ENCODE results near the gene GNAS. TPM values are rescaled to one million over a fixed set of nuclear protein-coding genes. Genes with fewer than 3 reads are reported as not detected.

The GNAS gene
- total and polyA plus RNA-seq, 10 of the 15 experiments (the other 5 are each of a cell fraction or from before 2014, with no cell fraction given), result 209 to 950 (median 394) TPM

GRCh38 chr20:58910473-58910872 is 58.0 kb downstream of the GNAS start:
- Histone ChIP-seq H3K4me3 (no peak overlapping the region), H3K27ac (ENCODE audit: control insufficient read depth, insufficient read depth) (no peak overlapping the region), H3K9ac (ENCODE audit: control insufficient read depth, insufficient read depth, low read length) (no peak overlapping the region), H3K4me2 (ENCODE audit: control insufficient read depth, insufficient read depth) (no peak overlapping the region), H3K36me3 (ENCODE audit: control insufficient read depth in 2 of 2, insufficient read depth in 2 of 2, low read length in 1 of 2) (peaks cover 20 to 38% of the 10 kb centered on the region in 2 experiments), H2AFZ (ENCODE audit: control insufficient read depth, low read depth, low read length) (no peak overlapping the region), H3K79me2 (ENCODE audit: control insufficient read depth, insufficient read depth, low read length) (peaks cover 5% of the 10 kb centered on the region), H3K4me1 (ENCODE audit: control insufficient read depth, insufficient read depth, low read length) (peaks cover 30% of the 10 kb centered on the region), H3K9me3 (replicated peaks; ENCODE audit: control insufficient read depth, insufficient read depth, low read length) (no peaks in the 10 kb centered on the region), H3K27me3 (replicated peaks in 1 of 2; ENCODE audit: control insufficient read depth in 2 of 2, insufficient read depth in 2 of 2, low read length in 1 of 2) (no peaks in the 10 kb centered on the region), H4K20me1 (ENCODE audit: control insufficient read depth, insufficient read depth) (no peaks in the 10 kb centered on the region)
- no peak for DNase-seq (ENCODE audit: low read depth, low spot score)
- ChIA-PET CTCF (interaction anchor here (0.6 to 1.5 kb wide), 2 partner anchors 13 to 172 kb away, joined by 3 to 4 read pairs; no protein-coding TSS in a partner anchor), RAD21 (ENCODE audit: unreplicated experiment) (no interaction called here), POLR2A (no interaction called here), SMC1A (ENCODE audit: uncharacterized antibody, unreplicated experiment) (interaction anchor here (1.5 to 2.1 kb wide), 3 partner anchors 10 to 118 kb away, joined by 3 to 6 read pairs (median 3); no protein-coding TSS in a partner anchor)
- intact Hi-C loops (cut with micrococcal nuclease; ENCODE audit: unreplicated experiment) (no loop called here), in situ Hi-C loops (cut with MboI) (no loop called here)
- WGBS (ENCODE audit: insufficient coverage, insufficient replicate concordance, low lambda C conversion rate, missing lambda C conversion rate), result 93% methylated on average over 14 of the region's 14 CpGs
- TF ChIP-seq, protein P1, sequence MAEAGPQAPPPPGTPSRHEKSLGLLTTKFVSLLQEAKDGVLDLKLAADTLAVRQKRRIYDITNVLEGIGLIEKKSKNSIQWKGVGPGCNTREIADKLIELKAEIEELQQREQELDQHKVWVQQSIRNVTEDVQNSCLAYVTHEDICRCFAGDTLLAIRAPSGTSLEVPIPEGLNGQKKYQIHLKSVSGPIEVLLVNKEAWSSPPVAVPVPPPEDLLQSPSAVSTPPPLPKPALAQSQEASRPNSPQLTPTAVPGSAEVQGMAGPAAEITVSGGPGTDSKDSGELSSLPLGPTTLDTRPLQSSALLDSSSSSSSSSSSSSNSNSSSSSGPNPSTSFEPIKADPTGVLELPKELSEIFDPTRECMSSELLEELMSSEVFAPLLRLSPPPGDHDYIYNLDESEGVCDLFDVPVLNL (IDR thresholded peaks at IDR 0.05; ENCODE audit: low read depth, low read length), result no peak
- 0 out of 2 replicates have a peak, but pooled peaks have one; percentile 34 for TF ChIP-seq POLR2A (IDR thresholded peaks at IDR 0.05; ENCODE audit: low read depth, low read length)
- ATAC-seq, result no peak
- FAIRE-seq, result no peak
- BruUV-seq (replicated peaks), result no TSS peak

DNA sequence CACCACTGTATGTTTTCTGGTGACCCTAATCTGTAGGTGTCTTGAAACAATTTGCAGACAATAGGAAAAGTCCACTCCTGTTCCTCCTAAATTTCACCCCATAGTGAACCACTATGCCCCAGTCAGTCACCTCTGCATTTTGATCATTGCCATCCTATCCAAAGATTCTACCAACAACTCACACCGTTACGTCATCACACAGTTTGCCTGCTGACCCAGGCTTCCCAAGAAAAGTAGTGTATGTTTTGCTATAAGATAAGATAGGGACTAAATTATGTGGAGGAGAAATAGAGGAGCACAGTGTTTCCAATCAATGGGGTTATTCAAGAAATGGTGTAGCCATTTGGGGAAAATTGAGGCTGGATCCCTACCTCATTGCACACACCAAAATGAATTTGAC is 58.8 kb downstream of the GNAS start:
- ChIA-PET POLR2A (no interaction called here), CTCF (interaction anchor here (0.6 kb wide), 1 partner anchor 171 kb away, joined by 3 read pairs; no protein-coding TSS in a partner anchor), RAD21 (ENCODE audit: unreplicated experiment) (no interaction called here), SMC1A (ENCODE audit: uncharacterized antibody, unreplicated experiment) (interaction anchor here (2.1 kb wide), 1 partner anchor 15 kb away, joined by 6 read pairs; no protein-coding TSS in a partner anchor)
- H4K20me1 ChIP-seq (ENCODE audit: control insufficient read depth, insufficient read depth), result no peaks in the 10 kb centered on the region
- WGBS (ENCODE audit: insufficient coverage, insufficient replicate concordance, low lambda C conversion rate, missing lambda C conversion rate), result 98% methylated on average over 2 of the region's 2 CpGs
- H3K27me3 ChIP-seq (replicated peaks in 1 of 2; ENCODE audit: control insufficient read depth in 2 of 2, insufficient read depth in 2 of 2, low read length in 1 of 2), result no peaks in the 10 kb centered on the region
- H3K9me3 ChIP-seq (replicated peaks; ENCODE audit: control insufficient read depth, insufficient read depth, low read length), result no peaks in the 10 kb centered on the region
- no peak for TF ChIP-seq ZSCAN29 (IDR thresholded peaks at IDR 0.05)
- TF ChIP-seq RAD51 (IDR thresholded peaks at IDR 0.05), result no peak
- peak; percentile 47 for TF ChIP-seq POLR2A (IDR thresholded peaks at IDR 0.05; ENCODE audit: low read depth, low read length)
- TF ChIP-seq KAT2A (conservative IDR thresholded peaks at IDR 0.05; ENCODE audit: control insufficient read depth, low read depth, low read length), result no peak
- no peak for TF ChIP-seq GATAD2B (conservative IDR thresholded peaks at IDR 0.05; ENCODE audit: low read depth)
- no peak for TF ChIP-seq RCOR1 (conservative IDR thresholded peaks at IDR 0.05; ENCODE audit: low read depth, low read length)
- TF ChIP-seq POLR2AphosphoS5 (IDR thresholded peaks at IDR 0.05; ENCODE audit: low read length), result peak; percentile 47; the same call in 1 of the 2 replicates
- no peak overlapping the region for H3K4me3 ChIP-seq
- H3K27ac ChIP-seq (ENCODE audit: control insufficient read depth, insufficient read depth), result no peak overlapping the region
- DNase-seq (ENCODE audit: low read depth, low spot score) (no peak), ATAC-seq (no peak), FAIRE-seq (no peak)
- peaks cover 17 to 30% of the 10 kb centered on the region in 2 experiments for H3K36me3 ChIP-seq (ENCODE audit: control insufficient read depth in 2 of 2, insufficient read depth in 2 of 2, low read length in 1 of 2)
- H3K4me2 ChIP-seq (ENCODE audit: control insufficient read depth, insufficient read depth), result no peak overlapping the region
- H3K79me2 ChIP-seq (ENCODE audit: control insufficient read depth, insufficient read depth, low read length), result peaks cover 5% of the 10 kb centered on the region
- no TSS peak for BruUV-seq (replicated peaks)
- in situ Hi-C loops (cut with MboI) (no loop called here), intact Hi-C loops (cut with micrococcal nuclease; ENCODE audit: unreplicated experiment) (no loop called here)
- no peak overlapping the region for H3K9ac ChIP-seq (ENCODE audit: control insufficient read depth, insufficient read depth, low read length)
- H2AFZ ChIP-seq (ENCODE audit: control insufficient read depth, low read depth, low read length), result no peak overlapping the region
- H3K4me1 ChIP-seq (ENCODE audit: control insufficient read depth, insufficient read depth, low read length), result peaks cover 23% of the 10 kb centered on the region
